Measurements from ENCODE around the gene LRRC47. TPM values are rescaled to one million over a fixed set of nuclear protein-coding genes. Genes with fewer than 3 reads are reported as not detected.

LRRC47 gene
- total RNA-seq, result 10 to 100 TPM; 42.4 to 53.8 TPM

DNA sequence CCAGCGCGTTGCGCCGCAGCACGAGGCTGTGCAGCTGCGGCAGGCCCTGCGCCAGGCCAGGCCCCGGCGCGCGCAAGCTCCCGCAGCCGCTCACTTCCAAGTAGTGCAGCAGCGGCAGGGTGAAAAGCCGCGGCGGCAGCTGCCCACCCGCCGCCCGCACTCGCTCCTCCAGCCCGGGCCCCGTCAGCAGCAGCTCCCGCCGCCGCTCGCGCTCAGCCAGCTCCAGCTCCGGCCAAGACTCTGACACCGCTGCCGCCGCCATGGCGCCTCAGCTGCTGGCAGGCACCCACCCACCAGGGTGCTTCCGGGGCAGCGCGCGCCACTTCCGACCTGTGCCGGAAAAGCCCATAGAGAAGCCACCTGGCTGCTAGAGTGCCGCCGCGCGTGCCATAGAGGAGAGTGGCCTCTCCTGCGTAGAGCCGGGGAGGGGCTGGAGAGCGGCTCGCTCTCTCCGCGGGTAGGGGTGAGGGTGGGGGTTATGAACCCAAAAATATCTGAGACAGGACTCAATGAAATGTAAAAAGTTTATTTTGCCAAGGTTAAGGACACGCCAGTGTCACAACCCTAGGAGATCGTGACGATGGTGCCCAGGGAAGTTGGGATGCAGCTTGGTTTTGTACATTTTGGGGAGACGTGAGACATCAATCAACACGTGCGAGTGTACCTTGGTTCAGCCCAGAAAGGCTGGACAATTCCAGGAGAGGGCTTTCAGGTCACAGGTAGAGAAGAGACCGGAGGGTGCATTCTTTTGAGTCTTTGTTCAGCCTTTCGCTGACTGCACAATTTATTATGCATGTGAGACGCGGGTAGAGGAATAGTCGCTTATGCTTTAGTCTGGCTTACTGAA lies at the start of gene LRRC47:
Gene LRRC47, minus strand, starts transcription at position 284 of the 847 bp plus-strand sequence. Its CDS starts 22 bp downstream, at position 262.
- TF ChIP-seq POLR2A (IDR thresholded peaks at IDR 0.05) (peak; percentile 46), POLR2AphosphoS5 (IDR thresholded peaks at IDR 0.05) (peak; percentile 97)
- TF ChIP-seq, protein P1, sequence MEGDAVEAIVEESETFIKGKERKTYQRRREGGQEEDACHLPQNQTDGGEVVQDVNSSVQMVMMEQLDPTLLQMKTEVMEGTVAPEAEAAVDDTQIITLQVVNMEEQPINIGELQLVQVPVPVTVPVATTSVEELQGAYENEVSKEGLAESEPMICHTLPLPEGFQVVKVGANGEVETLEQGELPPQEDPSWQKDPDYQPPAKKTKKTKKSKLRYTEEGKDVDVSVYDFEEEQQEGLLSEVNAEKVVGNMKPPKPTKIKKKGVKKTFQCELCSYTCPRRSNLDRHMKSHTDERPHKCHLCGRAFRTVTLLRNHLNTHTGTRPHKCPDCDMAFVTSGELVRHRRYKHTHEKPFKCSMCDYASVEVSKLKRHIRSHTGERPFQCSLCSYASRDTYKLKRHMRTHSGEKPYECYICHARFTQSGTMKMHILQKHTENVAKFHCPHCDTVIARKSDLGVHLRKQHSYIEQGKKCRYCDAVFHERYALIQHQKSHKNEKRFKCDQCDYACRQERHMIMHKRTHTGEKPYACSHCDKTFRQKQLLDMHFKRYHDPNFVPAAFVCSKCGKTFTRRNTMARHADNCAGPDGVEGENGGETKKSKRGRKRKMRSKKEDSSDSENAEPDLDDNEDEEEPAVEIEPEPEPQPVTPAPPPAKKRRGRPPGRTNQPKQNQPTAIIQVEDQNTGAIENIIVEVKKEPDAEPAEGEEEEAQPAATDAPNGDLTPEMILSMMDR (IDR thresholded peaks at IDR 0.05), result peak in 3 of 4 experiments; percentile 19 to 52 (median 38)
- Histone ChIP-seq H3K9me3 (no peaks in the 10 kb centered on the region), H3K4me3 (peak within 1 kb of the TSS; percentile 85 to 93), H3K27ac (peak within 1 kb of the TSS; percentile 28 to 44), H3K4me1 (replicated peaks) (peaks cover 17% of the 10 kb centered on the region), H3K27me3 (replicated peaks; ENCODE audit: insufficient read depth) (no peaks in the 10 kb centered on the region), H3K36me3 (no peaks in the 10 kb centered on the region)
- DNase-seq (ENCODE audit: low spot score), result peak; percentile 91
- intact Hi-C loops (cut with DNase I), result no loop called here
- WGBS, result 4% methylated on average over 32 of the region's 60 CpGs

DNA sequence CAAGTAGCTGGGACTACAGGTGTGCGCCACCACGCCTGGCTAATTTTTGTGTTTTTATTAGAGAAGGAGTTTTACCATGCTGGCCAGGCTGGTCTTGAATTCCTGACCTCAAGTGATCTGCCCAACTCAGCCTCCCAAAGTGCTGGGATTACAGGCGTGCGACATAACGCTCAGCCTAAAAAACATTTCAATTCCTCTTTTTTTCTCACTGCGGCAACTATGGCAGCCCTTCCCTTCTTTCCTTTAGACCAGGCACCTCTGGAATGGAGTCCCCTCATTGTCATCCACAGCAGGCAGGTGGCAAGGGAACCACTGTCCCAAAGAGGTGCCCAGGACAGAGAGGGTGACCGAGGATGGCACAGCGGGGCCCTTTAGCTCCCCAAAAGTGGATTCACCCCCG lies 46.6 kb upstream of the LRRC47 start:
- H3K36me3 ChIP-seq, result peaks cover 0 to 8% of the 10 kb centered on the region in 2 donors

DNA sequence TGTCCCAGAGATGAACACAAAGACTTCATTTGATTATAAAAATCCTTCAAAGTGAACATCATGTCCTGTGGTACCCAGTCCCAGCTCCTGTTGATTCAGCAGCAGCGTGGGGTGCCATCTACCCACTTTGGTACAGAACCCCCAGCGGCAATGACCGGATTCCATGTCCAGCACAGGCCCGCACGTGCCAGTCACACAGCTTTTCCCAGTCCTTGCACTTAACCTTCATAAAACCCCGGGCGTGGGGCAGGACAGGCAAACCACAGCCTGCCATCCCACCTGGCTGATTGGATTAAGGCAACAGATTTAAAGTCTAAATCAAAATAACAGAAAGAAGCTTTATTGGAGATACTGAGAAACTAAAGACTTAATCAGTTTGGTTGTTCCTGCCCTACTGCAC lies 45.2 kb upstream of the LRRC47 start:
- intact Hi-C loops (cut with DNase I), result no loop called here
- WGBS, result 96% methylated on average over 7 of the region's 7 CpGs

More for the DNA sequence above, 46.6 kb upstream of the LRRC47 start:
- Histone ChIP-seq H3K27ac (no peak overlapping the region), H3K9me3 (no peaks in the 10 kb centered on the region), H3K4me3 (no peak overlapping the region), H3K27me3 (replicated peaks; ENCODE audit: insufficient read depth) (no peaks in the 10 kb centered on the region), H3K4me1 (replicated peaks) (no peaks in the 10 kb centered on the region)
- no peak for DNase-seq (ENCODE audit: low spot score)
- intact Hi-C loops (cut with DNase I), result no loop called here
- TF ChIP-seq POLR2AphosphoS5 (IDR thresholded peaks at IDR 0.05) (no peak), POLR2A (IDR thresholded peaks at IDR 0.05) (no peak)
- TF ChIP-seq, protein P1 (IDR thresholded peaks at IDR 0.05), result no peak
- whole genome bisulfite sequencing, result 90% methylated on average over 9 of the region's 9 CpGs

DNA sequence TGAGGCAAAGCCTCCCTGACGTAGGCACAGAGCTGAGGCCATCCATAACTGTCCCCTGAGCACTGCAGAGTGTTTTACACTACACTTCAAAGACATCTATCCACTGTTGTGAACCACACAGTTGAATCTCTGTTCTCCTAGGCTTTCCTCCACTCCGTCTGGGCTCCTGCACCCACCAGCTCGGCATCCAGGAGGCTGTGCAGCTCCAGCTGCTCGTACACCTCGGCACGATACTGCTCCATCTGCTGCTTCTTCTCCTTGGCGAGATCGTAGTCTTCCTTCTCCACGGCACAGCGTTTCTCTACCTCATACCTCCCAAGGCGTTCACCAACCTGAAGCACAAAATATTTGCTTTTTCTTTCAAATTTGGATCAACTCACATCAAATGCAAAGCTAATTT lies 42.5 kb upstream of the LRRC47 start:
- H3K27ac ChIP-seq, result no peak overlapping the region
- peaks cover 4 to 9% of the 10 kb centered on the region in 2 donors for H3K36me3 ChIP-seq
- no peaks in the 10 kb centered on the region for H3K4me1 ChIP-seq (replicated peaks)
- no peak for TF ChIP-seq POLR2A (IDR thresholded peaks at IDR 0.05)
- TF ChIP-seq, protein P1 (IDR thresholded peaks at IDR 0.05), result no peak
- TF ChIP-seq POLR2AphosphoS5 (IDR thresholded peaks at IDR 0.05), result no peak
- no peaks in the 10 kb centered on the region for H3K27me3 ChIP-seq (replicated peaks; ENCODE audit: insufficient read depth)
- no peak for DNase-seq (ENCODE audit: low spot score)
- no peaks in the 10 kb centered on the region for H3K9me3 ChIP-seq
- intact Hi-C loops (cut with DNase I), result no loop called here
- WGBS, result 94% methylated on average over 11 of the region's 11 CpGs
- no peak overlapping the region for H3K4me3 ChIP-seq

More for the DNA sequence above, 45.2 kb upstream of the LRRC47 start:
- Histone ChIP-seq H3K4me1 (replicated peaks) (no peaks in the 10 kb centered on the region), H3K27me3 (replicated peaks; ENCODE audit: insufficient read depth) (no peaks in the 10 kb centered on the region), H3K36me3 (peaks cover 4 to 9% of the 10 kb centered on the region in 2 donors), H3K4me3 (no peak overlapping the region), H3K9me3 (no peaks in the 10 kb centered on the region), H3K27ac (no peak overlapping the region)
- no peak for DNase-seq (ENCODE audit: low spot score)
- TF ChIP-seq POLR2A (IDR thresholded peaks at IDR 0.05) (no peak), POLR2AphosphoS5 (IDR thresholded peaks at IDR 0.05) (no peak)
- TF ChIP-seq, protein P1 (IDR thresholded peaks at IDR 0.05), result no peak
